GM18951 (cell line): ENCODE results near the gene SUMO2.
A peak's percentile ranks its signal among the peaks of the same experiment; 100 is the strongest.

Experiments
- POLR2A ChIP-seq: IDR thresholded peaks from 4 replicates; pipeline ENCODE4 v1.6.1; 2011; ENCODE audit warnings: mild to moderate bottlenecking; ENCODE audit not compliant: insufficient read length, insufficient read depth; ENCODE audit errors: extremely low read depth
- in situ Hi-C: fragments of 300-500 bp; cut with MboI; formaldehyde crosslinking; loops from one replicate; pipeline ENCODE4 v1.12.0; 2022; ENCODE audit warnings: low sequenced_read_pairs, mixed read lengths, inconsistent platforms; ENCODE audit not compliant: unreplicated experiment

The SUMO2 gene

GRCh38 chr17:75130632-75131277 is 52.0 kb downstream of the SUMO2 start:
- TF ChIP-seq POLR2A: no peak
- in situ Hi-C loops: loop anchor here (25.0 kb wide), 1 partner anchor 1807 kb away; no protein-coding TSS in a partner anchor

GRCh38 chr17:75130059-75130631 is 52.6 kb downstream of the SUMO2 start:
- TF ChIP-seq POLR2A: peak; percentile 10

GRCh38 chr17:75129576-75129975 is 53.2 kb downstream of the SUMO2 start:
- in situ Hi-C loops: loop anchor here (25.0 kb wide), 1 partner anchor 1808 kb away; no protein-coding TSS in a partner anchor
- TF ChIP-seq POLR2A: no peak

More at GRCh38 chr17:75130059-75130631, 52.6 kb downstream of the SUMO2 start:
- in situ Hi-C loops: loop anchor here (25.0 kb wide), 1 partner anchor 1807 kb away; no protein-coding TSS in a partner anchor

- in situ Hi-C loops: loop anchor here (25.0 kb wide), 1 partner anchor 1808 kb away; no protein-coding TSS in a partner anchor
Measured at GRCh38 chr17:75128694-75129505, 53.9 kb downstream of the SUMO2 start.

GRCh38 chr17:75127936-75128335 is 54.8 kb downstream of the SUMO2 start:
- in situ Hi-C loops: loop anchor here (25.0 kb wide), 1 partner anchor 1809 kb away; no protein-coding TSS in a partner anchor

More at GRCh38 chr17:75128694-75129505, 53.9 kb downstream of the SUMO2 start:
- no peak for TF ChIP-seq POLR2A

GRCh38 chr17:75126954-75127353 is 55.8 kb downstream of the SUMO2 start:
- in situ Hi-C loops: loop anchor here (25.0 kb wide), 1 partner anchor 1810 kb away; no protein-coding TSS in a partner anchor
- no peak for TF ChIP-seq POLR2A

GRCh38 chr17:75125984-75126383 is 56.8 kb downstream of the SUMO2 start:
- peak; percentile 28 for TF ChIP-seq POLR2A
- in situ Hi-C loops: loop anchor here (25.0 kb wide), 1 partner anchor 1811 kb away; no protein-coding TSS in a partner anchor

- in situ Hi-C loops: loop anchor here (25.0 kb wide), 1 partner anchor 1813 kb away; no protein-coding TSS in a partner anchor
- TF ChIP-seq POLR2A: no peak
Measured at GRCh38 chr17:75124819-75125162, 58.0 kb downstream of the SUMO2 start.

GRCh38 chr17:75124041-75124818 is 58.5 kb downstream of the SUMO2 start:
- no peak for TF ChIP-seq POLR2A
- in situ Hi-C loops: no loop called here

GRCh38 chr17:75118307-75118706 is 64.5 kb downstream of the SUMO2 start:
- no peak for TF ChIP-seq POLR2A
- in situ Hi-C loops: no loop called here

GRCh38 chr17:75116737-75117136 is 66.0 kb downstream of the SUMO2 start:
- TF ChIP-seq POLR2A: no peak
- in situ Hi-C loops: no loop called here
